ENCODE measurements around the gene STPG4.
"Not testable (repeated sequence)": the region's sequence is repeated elsewhere in the genome, so short reads cannot be mapped to it uniquely, and the experiment has no call there.

The STPG4 gene

DNA sequence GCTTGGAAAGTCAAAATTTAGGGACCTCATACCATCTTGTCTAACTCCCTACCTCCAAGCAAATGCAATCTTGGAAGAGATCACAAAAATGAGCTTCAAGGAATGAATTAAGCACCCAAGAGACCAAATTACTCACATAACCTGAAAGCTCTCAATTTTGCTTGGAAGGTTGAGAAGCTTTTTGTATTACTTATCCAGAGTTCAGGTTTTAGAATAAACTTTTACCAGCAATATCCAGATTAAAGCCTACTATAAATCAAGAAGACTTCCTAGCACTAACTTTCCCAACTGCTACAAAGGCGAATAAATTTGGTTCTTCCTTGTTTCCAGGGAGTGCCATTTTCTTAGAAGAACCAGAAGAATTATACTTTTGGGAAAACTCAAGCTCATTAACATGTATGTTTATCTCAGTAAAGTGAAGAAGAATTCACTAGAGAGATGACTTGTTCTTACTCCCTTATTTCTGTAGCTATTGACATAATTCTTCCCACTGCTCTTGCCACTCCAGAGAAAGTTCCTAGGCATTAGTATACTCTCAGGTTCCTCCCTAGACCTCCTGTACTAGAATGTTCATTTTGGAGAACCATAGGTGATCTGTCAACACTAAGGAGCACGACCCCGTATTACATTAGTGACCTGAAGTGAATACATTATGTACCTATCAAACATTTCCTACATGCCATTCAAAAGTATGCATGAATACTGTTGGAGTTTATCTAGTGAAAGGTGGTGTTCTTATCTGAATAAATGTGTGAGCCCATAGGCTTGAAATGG is 18.0 kb upstream of the STPG4 start:
- H3K27ac ChIP-seq (ENCODE audit: low read length), result peak overlapping the region; percentile 100
- no peaks in the 10 kb centered on the region for H3K27me3 ChIP-seq (ENCODE audit: control insufficient read depth in 1 of 2, insufficient read depth in 2 of 2, low read length in 2 of 2)
- H3K4me3 ChIP-seq (ENCODE audit: low read length in 2 of 2), result peak overlapping the region; percentile 96 to 99
- H3K9ac ChIP-seq (ENCODE audit: low read length in 2 of 2), result peak overlapping the region in 1 of 2 donors; percentile 100
- H3K4me1 ChIP-seq (ENCODE audit: control insufficient read depth, insufficient read depth, low read length), result peaks cover 16% of the 10 kb centered on the region
- H3K9me3 ChIP-seq (ENCODE audit: control insufficient read depth in 2 of 2, low read length in 2 of 2), result no peaks in the 10 kb centered on the region
- peaks cover 2 to 5% of the 10 kb centered on the region in 2 donors for H3K36me3 ChIP-seq (ENCODE audit: control insufficient read depth in 2 of 2, insufficient read depth in 2 of 2, low read length in 2 of 2)

DNA sequence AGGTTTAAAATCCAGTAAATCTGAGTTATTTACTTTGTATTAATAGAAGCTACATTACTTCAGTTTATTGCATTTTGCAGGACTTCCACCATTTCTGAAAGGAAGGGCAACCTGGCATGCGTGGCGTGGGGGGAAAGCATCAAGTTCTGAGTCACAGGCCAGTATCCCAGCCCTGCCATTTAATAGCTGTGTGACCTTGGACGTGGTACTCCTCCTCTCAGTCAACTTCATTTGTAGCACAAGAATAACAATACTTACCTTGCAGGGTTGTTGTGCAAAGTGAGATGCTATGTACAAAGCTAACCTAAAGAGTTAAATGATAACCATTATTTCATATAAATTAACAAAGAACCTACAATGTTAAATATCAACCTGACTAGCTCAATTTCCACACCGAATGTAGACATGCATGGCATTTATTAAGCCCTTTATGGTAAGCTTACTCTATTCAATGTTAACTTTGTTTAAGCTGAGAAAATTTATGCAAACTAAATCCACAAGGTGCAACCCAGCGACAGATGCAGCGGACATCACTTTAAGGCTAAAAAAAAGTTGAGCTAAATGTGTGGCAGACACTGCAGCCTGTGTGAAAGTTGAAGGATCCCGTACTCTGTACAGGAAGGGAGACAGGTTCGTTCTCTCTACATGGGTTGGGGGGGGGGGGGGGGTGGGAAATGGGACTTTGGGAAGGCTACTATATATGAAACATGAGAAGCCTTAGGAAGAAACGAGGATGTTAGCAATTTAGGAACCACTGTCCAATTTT is 17.2 kb upstream of the STPG4 start:
- H3K27ac ChIP-seq (ENCODE audit: low read length), result no peak overlapping the region
- H3K4me1 ChIP-seq (ENCODE audit: control insufficient read depth, insufficient read depth, low read length), result peaks cover 16% of the 10 kb centered on the region
- no peak overlapping the region for H3K9ac ChIP-seq (ENCODE audit: low read length in 2 of 2)
- H3K27me3 ChIP-seq (ENCODE audit: control insufficient read depth in 1 of 2, insufficient read depth in 2 of 2, low read length in 2 of 2), result no peaks in the 10 kb centered on the region
- H3K9me3 ChIP-seq (ENCODE audit: control insufficient read depth in 2 of 2, low read length in 2 of 2), result no peaks in the 10 kb centered on the region
- H3K4me3 ChIP-seq (ENCODE audit: low read length in 2 of 2), result peak overlapping the region; percentile 96 to 99
- H3K36me3 ChIP-seq (ENCODE audit: control insufficient read depth in 2 of 2, insufficient read depth in 2 of 2, low read length in 2 of 2), result peaks cover 2 to 5% of the 10 kb centered on the region in 2 donors

DNA sequence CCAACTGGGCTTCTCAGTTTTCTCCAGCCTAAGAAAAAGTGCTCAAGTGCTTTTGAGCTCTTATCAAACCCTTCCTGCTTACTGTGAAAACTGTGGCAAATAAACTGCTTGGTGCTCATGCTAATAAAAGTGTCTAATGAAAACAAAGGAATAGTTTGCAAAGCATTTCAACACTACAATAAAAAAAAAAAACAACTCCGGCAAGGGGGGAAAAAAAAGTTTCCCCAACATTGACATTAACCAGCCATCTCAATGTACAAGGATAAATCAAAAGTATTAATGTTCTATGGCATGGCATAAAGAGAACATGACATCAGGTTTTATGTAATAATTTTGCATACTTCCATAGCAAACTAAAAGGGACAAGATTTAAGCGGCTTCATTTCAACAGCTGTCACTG is 14.7 kb upstream of the STPG4 start:
- Histone ChIP-seq H3K4me1 (ENCODE audit: control insufficient read depth, insufficient read depth, low read length) (peaks cover 15% of the 10 kb centered on the region), H3K27ac (ENCODE audit: low read length) (peak overlapping the region; percentile 37), H3K27me3 (ENCODE audit: control insufficient read depth in 1 of 2, insufficient read depth in 2 of 2, low read length in 2 of 2) (no peaks in the 10 kb centered on the region), H3K36me3 (ENCODE audit: control insufficient read depth in 2 of 2, insufficient read depth in 2 of 2, low read length in 2 of 2) (peaks cover 2 to 5% of the 10 kb centered on the region in 2 donors), H3K4me3 (ENCODE audit: low read length in 2 of 2) (no peak overlapping the region), H3K9me3 (ENCODE audit: control insufficient read depth in 2 of 2, low read length in 2 of 2) (no peaks in the 10 kb centered on the region), H3K9ac (ENCODE audit: low read length in 2 of 2) (peak overlapping the region in 1 of 2 donors; percentile 33)

DNA sequence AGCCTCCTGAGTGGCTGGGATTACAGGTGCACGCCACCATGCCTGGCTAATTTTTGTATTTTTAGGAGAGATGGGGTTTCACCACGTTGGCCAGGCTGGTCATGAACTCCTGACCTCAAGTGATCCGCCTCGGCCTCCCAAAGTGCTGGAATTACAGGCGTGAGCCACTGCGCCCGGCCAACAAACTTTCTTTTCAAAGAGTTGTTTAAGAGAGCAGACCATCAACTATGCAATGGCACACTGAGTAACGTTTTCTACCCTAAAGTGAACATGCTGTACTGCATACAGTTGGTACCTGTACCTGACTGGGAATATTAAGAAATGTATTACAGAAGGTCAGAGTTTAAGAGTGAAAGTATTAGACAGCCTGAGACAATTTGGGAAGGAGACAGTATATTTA is 13.8 kb upstream of the STPG4 start:
- peak overlapping the region in 1 of 2 donors; percentile 33 for H3K9ac ChIP-seq (ENCODE audit: low read length in 2 of 2)
- not testable (repeated sequence) for H3K9me3 ChIP-seq (ENCODE audit: control insufficient read depth in 2 of 2, low read length in 2 of 2); H3K27me3 ChIP-seq (ENCODE audit: control insufficient read depth in 1 of 2, insufficient read depth in 2 of 2, low read length in 2 of 2); H3K4me3 ChIP-seq (ENCODE audit: low read length in 2 of 2); H3K36me3 ChIP-seq (ENCODE audit: control insufficient read depth in 2 of 2, insufficient read depth in 2 of 2, low read length in 2 of 2)
- H3K27ac ChIP-seq (ENCODE audit: low read length), result peak overlapping the region; percentile 37
- peaks cover 15% of the 10 kb centered on the region for H3K4me1 ChIP-seq (ENCODE audit: control insufficient read depth, insufficient read depth, low read length)

DNA sequence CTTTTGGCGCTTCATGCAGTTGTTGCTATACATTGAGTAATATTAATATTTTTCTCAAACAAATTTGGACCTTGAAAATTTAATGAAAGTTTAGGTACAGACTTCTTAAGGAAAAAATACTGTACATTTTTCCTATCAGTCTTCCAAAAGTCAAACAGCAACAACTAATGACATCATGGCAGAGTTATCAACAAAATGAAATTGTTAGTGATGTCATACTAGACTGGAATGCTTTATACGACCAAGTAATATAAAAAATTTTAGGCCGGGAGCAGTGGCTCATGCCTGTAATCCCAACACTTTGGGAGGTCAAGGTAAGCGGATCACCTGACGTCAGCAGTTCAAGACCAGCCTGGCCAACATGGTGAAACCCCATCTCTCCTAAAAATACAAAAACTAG is 12.0 kb upstream of the STPG4 start:
- no peaks in the 10 kb centered on the region for H3K27me3 ChIP-seq (ENCODE audit: control insufficient read depth in 1 of 2, insufficient read depth in 2 of 2, low read length in 2 of 2)
- no peak overlapping the region for H3K9ac ChIP-seq (ENCODE audit: low read length in 2 of 2)
- H3K36me3 ChIP-seq (ENCODE audit: control insufficient read depth in 2 of 2, insufficient read depth in 2 of 2, low read length in 2 of 2), result peaks cover 5 to 6% of the 10 kb centered on the region in 2 donors
- no peak overlapping the region for H3K4me3 ChIP-seq (ENCODE audit: low read length in 2 of 2)
- H3K27ac ChIP-seq (ENCODE audit: low read length), result peak overlapping the region; percentile 8
- H3K4me1 ChIP-seq (ENCODE audit: control insufficient read depth, insufficient read depth, low read length), result peaks cover 11% of the 10 kb centered on the region
- no peaks in the 10 kb centered on the region for H3K9me3 ChIP-seq (ENCODE audit: control insufficient read depth in 2 of 2, low read length in 2 of 2)

DNA sequence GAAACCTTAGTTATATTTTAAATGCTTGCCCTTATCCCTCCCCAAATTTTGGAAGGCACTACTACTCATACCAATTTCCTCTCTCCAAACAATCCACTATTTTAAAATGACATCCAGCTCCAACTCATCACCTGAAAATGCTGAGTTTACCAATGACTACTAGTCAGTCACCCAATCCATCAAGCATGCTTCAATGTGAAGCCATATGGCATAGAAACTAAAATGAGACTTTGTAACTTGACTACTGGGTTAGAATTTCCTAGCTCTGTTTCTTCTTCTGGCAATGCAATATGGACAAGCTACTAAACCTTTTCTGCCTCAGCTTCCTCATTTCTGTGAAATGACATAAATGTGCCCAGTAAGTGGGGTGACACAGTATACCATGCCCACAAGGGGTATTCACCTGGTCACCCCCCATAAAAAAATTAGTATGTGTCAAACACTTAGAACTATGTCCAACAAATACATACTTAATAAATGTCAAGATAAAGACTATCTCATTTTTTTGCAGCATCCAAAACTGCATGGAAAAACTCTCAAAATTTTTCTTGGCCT is 10.0 kb upstream of the STPG4 start:
- Histone ChIP-seq H3K27ac (ENCODE audit: low read length) (no peak overlapping the region), H3K36me3 (ENCODE audit: control insufficient read depth in 2 of 2, insufficient read depth in 2 of 2, low read length in 2 of 2) (peaks cover 4 to 25% of the 10 kb centered on the region in 2 donors), H3K4me3 (ENCODE audit: low read length in 2 of 2) (no peak overlapping the region), H3K9me3 (ENCODE audit: control insufficient read depth in 2 of 2, low read length in 2 of 2) (no peaks in the 10 kb centered on the region), H3K27me3 (ENCODE audit: control insufficient read depth in 1 of 2, insufficient read depth in 2 of 2, low read length in 2 of 2) (no peaks in the 10 kb centered on the region), H3K9ac (ENCODE audit: low read length in 2 of 2) (no peak overlapping the region), H3K4me1 (ENCODE audit: control insufficient read depth, insufficient read depth, low read length) (peaks cover 3% of the 10 kb centered on the region)

DNA sequence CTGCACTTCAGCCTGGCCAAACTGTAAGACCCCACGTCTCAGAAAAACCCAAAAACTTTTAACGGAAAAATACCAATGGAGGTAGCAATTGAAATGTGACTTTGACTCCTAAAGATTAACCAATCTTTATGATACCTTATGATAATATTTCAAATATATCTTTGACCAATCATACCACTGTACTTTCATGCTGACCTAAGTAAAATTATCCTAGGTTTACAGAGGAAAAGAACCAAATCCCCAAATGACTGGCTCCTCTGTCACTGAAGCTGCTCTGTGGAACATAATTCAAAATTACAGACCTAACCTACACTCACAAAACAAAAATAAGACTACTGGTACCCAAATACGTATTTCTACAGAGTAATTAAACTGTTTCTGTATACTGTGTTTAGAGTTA is 7.7 kb upstream of the STPG4 start:
- no peak overlapping the region for H3K27ac ChIP-seq (ENCODE audit: low read length)
- H3K4me3 ChIP-seq (ENCODE audit: low read length in 2 of 2), result no peak overlapping the region
- H3K9me3 ChIP-seq (ENCODE audit: control insufficient read depth in 2 of 2, low read length in 2 of 2), result no peaks in the 10 kb centered on the region
- no peak overlapping the region for H3K9ac ChIP-seq (ENCODE audit: low read length in 2 of 2)
- H3K36me3 ChIP-seq (ENCODE audit: control insufficient read depth in 2 of 2, insufficient read depth in 2 of 2, low read length in 2 of 2), result peaks cover 8 to 42% of the 10 kb centered on the region in 2 donors
- H3K4me1 ChIP-seq (ENCODE audit: control insufficient read depth, insufficient read depth, low read length), result peaks cover 3% of the 10 kb centered on the region
- no peaks in the 10 kb centered on the region for H3K27me3 ChIP-seq (ENCODE audit: control insufficient read depth in 1 of 2, insufficient read depth in 2 of 2, low read length in 2 of 2)

DNA sequence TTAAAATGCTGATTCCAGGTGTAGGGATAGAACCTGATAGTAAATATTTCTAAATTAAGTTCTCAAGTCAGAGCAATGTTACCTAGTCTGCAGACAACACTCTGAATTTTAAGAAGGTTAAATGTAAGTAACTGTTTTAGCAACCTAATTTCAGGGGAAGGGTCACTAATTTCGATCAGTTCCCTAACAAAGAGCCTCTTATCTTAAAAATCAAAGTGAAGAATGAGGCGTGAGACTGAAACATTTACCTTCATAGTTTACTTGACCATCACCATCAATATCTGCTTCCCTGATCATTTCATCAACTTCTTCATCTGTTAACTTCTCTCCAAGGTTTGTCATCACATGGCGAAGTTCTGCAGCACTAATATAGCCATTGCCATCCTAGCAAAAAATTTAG is 6.4 kb upstream of the STPG4 start:
- peaks cover 3% of the 10 kb centered on the region for H3K4me1 ChIP-seq (ENCODE audit: control insufficient read depth, insufficient read depth, low read length)
- H3K4me3 ChIP-seq (ENCODE audit: low read length in 2 of 2), result no peak overlapping the region
- H3K36me3 ChIP-seq (ENCODE audit: control insufficient read depth in 2 of 2, insufficient read depth in 2 of 2, low read length in 2 of 2), result peaks cover 8 to 46% of the 10 kb centered on the region in 2 donors

DNA sequence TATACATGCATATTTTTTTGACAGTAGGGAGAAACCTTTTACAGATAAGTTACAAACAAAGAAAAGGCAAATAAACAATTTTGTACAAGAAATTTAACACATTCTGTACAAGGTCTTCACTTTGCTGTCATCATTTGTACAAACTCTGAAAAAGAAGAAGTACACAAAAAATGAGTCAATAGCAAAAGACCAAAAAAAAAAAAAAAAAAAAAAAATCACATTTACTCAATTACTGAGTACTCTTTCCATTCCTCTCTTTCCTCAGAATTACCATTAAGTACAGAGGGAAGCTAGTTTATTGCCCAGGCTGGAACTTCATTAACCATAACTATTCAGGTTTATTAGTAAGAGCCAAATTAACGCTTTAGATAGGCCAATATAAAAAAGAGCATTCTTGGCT is 5.6 kb upstream of the STPG4 start:
- H3K36me3 ChIP-seq (ENCODE audit: control insufficient read depth in 2 of 2, insufficient read depth in 2 of 2, low read length in 2 of 2), result peaks cover 8 to 52% of the 10 kb centered on the region in 2 donors
- H3K27me3 ChIP-seq (ENCODE audit: control insufficient read depth in 1 of 2, insufficient read depth in 2 of 2, low read length in 2 of 2), result no peaks in the 10 kb centered on the region
- H3K27ac ChIP-seq (ENCODE audit: low read length), result no peak overlapping the region
- peaks cover 3% of the 10 kb centered on the region for H3K4me1 ChIP-seq (ENCODE audit: control insufficient read depth, insufficient read depth, low read length)
- no peaks in the 10 kb centered on the region for H3K9me3 ChIP-seq (ENCODE audit: control insufficient read depth in 2 of 2, low read length in 2 of 2)
- H3K9ac ChIP-seq (ENCODE audit: low read length in 2 of 2), result no peak overlapping the region
- H3K4me3 ChIP-seq (ENCODE audit: low read length in 2 of 2), result no peak overlapping the region

More for the DNA sequence above, 6.4 kb upstream of the STPG4 start:
- no peaks in the 10 kb centered on the region for H3K27me3 ChIP-seq (ENCODE audit: control insufficient read depth in 1 of 2, insufficient read depth in 2 of 2, low read length in 2 of 2)
- no peaks in the 10 kb centered on the region for H3K9me3 ChIP-seq (ENCODE audit: control insufficient read depth in 2 of 2, low read length in 2 of 2)
- H3K27ac ChIP-seq (ENCODE audit: low read length), result no peak overlapping the region
- no peak overlapping the region for H3K9ac ChIP-seq (ENCODE audit: low read length in 2 of 2)

DNA sequence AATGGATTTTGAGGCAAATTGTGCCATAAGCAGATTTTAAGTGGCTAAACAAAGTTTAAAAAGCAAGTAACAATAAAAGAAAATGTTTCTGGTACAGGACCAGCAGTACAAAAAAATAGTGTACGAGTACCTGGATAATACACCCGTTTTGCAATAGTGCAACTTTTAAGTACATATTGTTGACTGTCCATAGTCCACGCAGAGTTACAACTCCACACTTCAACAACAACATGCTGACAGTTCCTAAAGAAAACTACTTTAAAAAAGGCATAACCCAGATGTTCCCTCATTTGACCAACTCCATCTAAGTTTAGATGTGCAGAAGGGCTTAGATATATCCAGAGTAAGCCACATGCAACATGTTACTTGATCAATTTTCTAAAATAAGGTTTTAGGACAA is 5.1 kb upstream of the STPG4 start:
- no peak overlapping the region for H3K9ac ChIP-seq (ENCODE audit: low read length in 2 of 2)
- H3K27me3 ChIP-seq (ENCODE audit: control insufficient read depth in 1 of 2, insufficient read depth in 2 of 2, low read length in 2 of 2), result no peaks in the 10 kb centered on the region
- no peaks in the 10 kb centered on the region for H3K9me3 ChIP-seq (ENCODE audit: control insufficient read depth in 2 of 2, low read length in 2 of 2)
- H3K4me1 ChIP-seq (ENCODE audit: control insufficient read depth, insufficient read depth, low read length), result peaks cover 3% of the 10 kb centered on the region
- peaks cover 8 to 53% of the 10 kb centered on the region in 2 donors for H3K36me3 ChIP-seq (ENCODE audit: control insufficient read depth in 2 of 2, insufficient read depth in 2 of 2, low read length in 2 of 2)
- no peak overlapping the region for H3K27ac ChIP-seq (ENCODE audit: low read length)
- H3K4me3 ChIP-seq (ENCODE audit: low read length in 2 of 2), result no peak overlapping the region

All from stomach smooth muscle (tissue), 2 donors.